AG04450 (cell line): ENCODE results near the gene ZFAND5. TPM values are rescaled to one million over a fixed set of nuclear protein-coding genes. Genes with fewer than 3 reads are reported as not detected.

Experiments
- CTCF ChIA-PET: fragments of 300-600, 350-600 bp; formaldehyde crosslinking; extraction: SDS; loops from one replicate; lab custom pipeline; 2022; ENCODE audit warnings: antibody characterized with exemption, inconsistent platforms; lab: Charles Lee
- POLR2A ChIA-PET: fragments of 350-600 bp; formaldehyde crosslinking; extraction: SDS; loops from one replicate; lab custom pipeline; 2021; ENCODE audit warnings: antibody characterized with exemption, inconsistent platforms; lab: Yijun Ruan, JAX
- DNase-seq: peaks from one replicate; pipeline ENCODE4 v3.0.0-alpha.2; 2011; ENCODE audit warnings: low read depth, low spot score
- H3K27ac ChIP-seq: one replicate; pipeline ENCODE4 v1.5.1; 2012; ENCODE audit warnings: low read depth, low read length, control low read depth
- H3K27me3 ChIP-seq: one replicate; pipeline ENCODE4 v1.6.0; 2012; ENCODE audit warnings: low read length; ENCODE audit not compliant: control insufficient read depth, insufficient read depth
- H3K4me3 ChIP-seq: 2 replicates; pipeline ENCODE4 v1.5.1; 2011; ENCODE audit warnings: mild to moderate bottlenecking, low read depth, low read length, control low read depth
- H3K9me3 ChIP-seq: 2 replicates; pipeline ENCODE4 v1.5.1; 2012; ENCODE audit warnings: low read length; ENCODE audit not compliant: control insufficient read depth, insufficient read depth
- CTCF ChIP-seq: IDR thresholded peaks from 2 replicates; pipeline ENCODE4 v1.5.1; 2011; ENCODE audit warnings: low read depth, low read length, control low read depth, inconsistent platforms
- polyA plus RNA-seq: library from polyadenylated mRNA; depleted of rRNA; stranded (reverse); fragments of >200 nt; gene quantifications from 2 replicates; pipeline ENCODE4 v1.2.3, GENCODE V29; 2011; rRNA removed

Gene ZFAND5
- polyA plus RNA-seq, 1 experiment = 195 TPM

DNA sequence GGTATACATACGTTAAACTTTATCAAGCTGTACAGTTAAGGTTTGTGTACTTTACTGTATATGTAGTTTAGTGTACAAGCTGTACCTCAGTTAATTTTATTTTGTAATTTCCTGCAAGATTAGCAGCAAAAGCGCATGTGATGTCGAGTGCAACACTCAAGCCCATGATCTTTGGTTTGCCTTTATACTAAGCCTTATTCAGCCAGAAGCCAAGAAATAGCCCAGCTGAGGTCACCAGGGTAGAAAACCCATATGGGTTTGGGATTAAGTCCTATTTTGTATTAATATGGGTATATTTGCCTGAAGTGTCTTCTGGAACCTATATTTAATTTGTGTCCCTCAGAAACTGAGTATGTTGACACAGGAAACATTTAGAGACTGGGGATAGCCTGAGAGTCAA, 59.3 kb downstream of the ZFAND5 start:
- ChIA-PET CTCF (no interaction called here), POLR2A (no interaction called here)
- no peaks in the 10 kb centered on the region for H3K9me3 ChIP-seq
- H3K27me3 ChIP-seq = no peaks in the 10 kb centered on the region
- no peak overlapping the region for H3K4me3 ChIP-seq
- no peak for DNase-seq
- H3K27ac ChIP-seq = no peak overlapping the region
- no peak for TF ChIP-seq CTCF

- no peak for DNase-seq
- no peak for TF ChIP-seq CTCF
- no peaks in the 10 kb centered on the region for H3K27me3 ChIP-seq
- no peak overlapping the region for H3K27ac ChIP-seq
- CTCF ChIA-PET = no interaction called here
- H3K9me3 ChIP-seq = no peaks in the 10 kb centered on the region
- H3K4me3 ChIP-seq = no peak overlapping the region
- POLR2A ChIA-PET = no interaction called here
Observed at GRCh38 chr9:72305102-72305546, 59.9 kb downstream of the ZFAND5 start.

- Histone ChIP-seq H3K4me3 (no peak overlapping the region), H3K27ac (no peak overlapping the region), H3K27me3 (no peaks in the 10 kb centered on the region), H3K9me3 (no peaks in the 10 kb centered on the region)
- POLR2A ChIA-PET = no interaction called here
- no peak for TF ChIP-seq CTCF
- CTCF ChIA-PET = no interaction called here
- no peak for DNase-seq
Observed at GRCh38 chr9:72304538-72304937, 60.5 kb downstream of the ZFAND5 start.

Other genes starting within 250 kb of the ZFAND5 start
- not detected in 2 replicates for gene GDA, start 215.8 kb downstream of the ZFAND5 start, polyA plus RNA-seq
- 0.11 TPM in 1 of 2 replicates, not detected in the other for gene TMC1, start 156.4 kb upstream of the ZFAND5 start, polyA plus RNA-seq